ENCODE results near the gene PRR33.
A peak's percentile ranks its signal among the peaks of the same experiment; 100 is the strongest.
"Not testable (repeated sequence)": the region's sequence is repeated elsewhere in the genome, so short reads cannot be mapped to it uniquely, and the experiment has no call there.

PRR33 gene

DNA sequence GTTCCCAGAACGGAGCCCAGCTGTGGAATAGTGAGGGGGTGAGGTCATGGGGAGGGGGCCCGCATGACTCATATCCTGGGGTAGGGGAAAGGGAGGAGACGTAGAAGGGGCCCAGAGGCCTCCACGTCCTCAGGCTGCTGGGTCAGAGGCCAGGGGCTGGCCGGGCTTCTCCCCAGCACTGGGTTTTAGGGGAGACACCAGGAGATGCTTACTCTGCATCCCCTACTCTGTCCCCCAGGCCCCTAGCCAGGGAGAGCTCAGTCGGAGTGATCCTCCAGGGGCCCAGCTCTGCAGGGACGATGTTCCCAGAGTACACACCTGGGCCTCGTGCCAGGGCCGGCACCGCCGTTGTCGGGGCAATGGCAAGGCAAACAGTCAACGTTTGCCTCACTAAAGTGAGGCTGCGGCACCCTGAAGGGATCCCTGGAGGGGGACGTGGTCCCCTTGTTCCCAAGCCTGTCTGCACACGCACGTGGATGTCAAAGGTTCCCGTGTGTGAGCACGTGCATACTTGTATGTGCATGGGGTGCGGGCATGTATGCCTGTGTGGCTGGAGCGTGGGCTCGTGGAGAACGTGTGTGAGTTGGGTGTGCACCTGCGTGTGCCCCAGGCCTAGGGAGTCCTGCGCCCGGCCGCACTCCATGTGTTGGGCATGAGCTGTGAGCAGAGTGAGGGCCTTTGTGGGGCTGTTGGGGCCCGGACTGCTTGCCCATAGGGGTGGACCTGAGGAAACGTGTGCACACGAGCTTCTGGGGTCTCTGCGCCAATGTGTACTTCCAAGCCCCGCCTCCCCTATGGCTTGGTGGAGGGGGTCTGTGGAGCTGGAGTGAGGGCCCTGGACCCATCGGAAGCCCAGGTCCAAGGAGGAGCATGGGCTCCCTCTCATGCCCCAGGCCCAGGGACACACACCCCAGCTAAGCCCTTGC, 14.2 kb downstream of the PRR33 start:
- H3K27me3 ChIP-seq: no peaks in the 10 kb centered on the region
- TF ChIP-seq, protein P1, sequence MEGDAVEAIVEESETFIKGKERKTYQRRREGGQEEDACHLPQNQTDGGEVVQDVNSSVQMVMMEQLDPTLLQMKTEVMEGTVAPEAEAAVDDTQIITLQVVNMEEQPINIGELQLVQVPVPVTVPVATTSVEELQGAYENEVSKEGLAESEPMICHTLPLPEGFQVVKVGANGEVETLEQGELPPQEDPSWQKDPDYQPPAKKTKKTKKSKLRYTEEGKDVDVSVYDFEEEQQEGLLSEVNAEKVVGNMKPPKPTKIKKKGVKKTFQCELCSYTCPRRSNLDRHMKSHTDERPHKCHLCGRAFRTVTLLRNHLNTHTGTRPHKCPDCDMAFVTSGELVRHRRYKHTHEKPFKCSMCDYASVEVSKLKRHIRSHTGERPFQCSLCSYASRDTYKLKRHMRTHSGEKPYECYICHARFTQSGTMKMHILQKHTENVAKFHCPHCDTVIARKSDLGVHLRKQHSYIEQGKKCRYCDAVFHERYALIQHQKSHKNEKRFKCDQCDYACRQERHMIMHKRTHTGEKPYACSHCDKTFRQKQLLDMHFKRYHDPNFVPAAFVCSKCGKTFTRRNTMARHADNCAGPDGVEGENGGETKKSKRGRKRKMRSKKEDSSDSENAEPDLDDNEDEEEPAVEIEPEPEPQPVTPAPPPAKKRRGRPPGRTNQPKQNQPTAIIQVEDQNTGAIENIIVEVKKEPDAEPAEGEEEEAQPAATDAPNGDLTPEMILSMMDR (IDR thresholded peaks at IDR 0.05; ENCODE audit: low read depth, low read length): no peak
- DNase-seq: peak; percentile 54
- H3K9me3 ChIP-seq: no peaks in the 10 kb centered on the region
- no peak overlapping the region for H3K4me3 ChIP-seq (ENCODE audit: low read depth, low read length)
- no peaks in the 10 kb centered on the region for H3K36me3 ChIP-seq
- H3K4me1 ChIP-seq: peaks cover 10% of the 10 kb centered on the region

DNA sequence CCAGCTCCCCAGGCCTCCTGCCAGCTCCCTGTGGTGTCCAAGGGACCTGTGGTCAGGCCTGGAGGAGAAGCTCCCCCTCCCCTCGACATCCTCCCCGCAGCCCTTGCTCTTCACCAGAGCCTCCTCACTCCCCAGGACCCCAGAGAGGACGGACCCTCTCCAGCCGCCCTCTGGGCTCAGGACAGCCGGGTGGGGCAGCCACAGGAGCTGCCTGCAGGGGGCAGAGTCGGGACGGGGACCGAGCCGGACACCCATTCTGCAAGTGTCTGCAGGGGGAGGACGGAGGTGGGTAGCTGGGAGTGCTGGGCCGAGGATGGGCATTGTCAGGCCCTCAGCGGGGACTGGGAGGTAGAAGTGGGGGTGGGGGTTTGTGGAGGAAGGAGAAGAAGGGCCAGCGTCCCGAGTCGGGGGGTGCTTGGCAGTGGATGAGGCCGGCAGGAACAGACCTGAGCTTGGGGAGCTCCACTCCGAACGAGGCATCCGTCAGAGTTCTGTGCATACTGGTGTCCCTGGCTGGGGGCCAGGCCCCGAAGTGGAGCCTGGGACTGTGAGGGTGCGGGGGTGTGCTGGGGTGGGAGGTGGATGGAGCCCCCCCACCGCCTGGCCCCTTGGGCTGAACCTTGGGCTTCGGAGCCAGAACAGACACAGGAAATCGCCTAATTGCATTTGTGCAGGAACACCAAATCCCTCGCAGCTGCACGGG, 15.2 kb downstream of the PRR33 start:
- Histone ChIP-seq H3K4me3 (ENCODE audit: low read depth, low read length) (peak overlapping the region; percentile 11), H3K27me3 (no peaks in the 10 kb centered on the region), H3K9me3 (no peaks in the 10 kb centered on the region), H3K4me1 (peaks cover 6% of the 10 kb centered on the region), H3K36me3 (no peaks in the 10 kb centered on the region)
- peak; percentile 78 for DNase-seq
- TF ChIP-seq, protein P1 (IDR thresholded peaks at IDR 0.05; ENCODE audit: low read depth, low read length): peak; percentile 64

DNA sequence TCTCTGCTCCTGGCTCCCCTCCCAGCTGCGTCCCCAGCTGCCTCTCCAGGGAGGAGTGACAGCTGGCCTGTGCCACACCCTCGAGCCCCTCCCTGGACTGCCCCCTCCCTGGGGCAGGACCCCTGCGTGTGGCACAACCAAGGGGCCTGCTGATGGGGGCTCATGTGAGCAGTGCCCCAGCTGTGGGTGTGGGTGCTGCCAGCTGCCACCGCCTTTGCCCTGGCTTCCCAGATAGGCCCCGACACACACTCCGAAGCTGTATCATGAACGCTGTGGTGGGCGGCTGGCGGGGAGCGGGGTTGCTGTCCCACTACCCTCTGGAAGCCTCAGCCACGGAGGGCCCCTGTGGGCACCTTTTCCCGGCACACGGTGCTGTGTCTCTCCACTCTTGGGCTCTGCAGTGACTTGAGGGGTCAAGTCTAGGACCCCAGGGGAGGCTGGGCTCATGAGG, 15.8 kb downstream of the PRR33 start:
- peak; percentile 19 for DNase-seq
- not testable (repeated sequence) for H3K9me3 ChIP-seq; H3K36me3 ChIP-seq; H3K4me1 ChIP-seq; H3K27me3 ChIP-seq; H3K4me3 ChIP-seq (ENCODE audit: low read depth, low read length)

DNA sequence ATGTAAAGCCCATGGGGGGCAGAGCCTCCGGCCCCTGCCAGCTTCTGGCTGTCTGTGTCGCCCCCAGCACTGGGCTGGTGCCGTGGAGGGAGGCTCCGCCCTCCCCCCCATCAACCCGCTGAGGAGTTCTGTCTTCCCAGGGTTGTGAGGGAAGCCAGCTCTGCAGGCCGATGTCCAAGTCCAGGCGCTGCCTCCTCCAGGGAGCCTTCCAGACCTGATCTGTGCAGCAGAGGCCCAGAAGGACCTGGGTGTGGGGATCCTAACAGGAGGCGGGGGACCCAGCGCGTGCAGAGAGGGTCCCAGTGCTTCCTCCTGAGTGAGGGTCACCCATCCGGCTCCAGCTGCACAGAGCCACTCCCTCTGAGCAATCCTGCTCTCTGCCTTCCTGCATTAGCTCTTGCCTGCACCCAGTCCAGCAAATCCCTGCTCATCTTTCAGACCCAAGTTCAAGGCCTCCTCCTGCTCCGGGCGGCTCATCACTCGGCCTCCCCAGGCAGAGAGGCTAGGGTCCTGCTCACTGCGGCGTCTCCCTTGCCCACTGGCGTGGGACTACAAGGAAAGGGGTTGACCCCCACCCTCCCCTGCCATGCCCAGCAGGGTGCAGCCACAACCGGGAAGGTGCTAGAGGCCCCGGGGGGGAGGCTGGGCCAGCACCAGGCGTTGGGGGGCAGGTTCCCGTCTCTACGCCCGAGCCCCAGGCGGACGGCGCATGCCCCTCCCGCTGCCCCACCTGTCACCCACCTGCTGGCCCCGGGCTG, 16.4 kb downstream of the PRR33 start:
- Histone ChIP-seq H3K9me3 (no peaks in the 10 kb centered on the region), H3K27me3 (no peaks in the 10 kb centered on the region), H3K4me1 (peaks cover 6% of the 10 kb centered on the region), H3K36me3 (no peaks in the 10 kb centered on the region), H3K4me3 (ENCODE audit: low read depth, low read length) (no peak overlapping the region)
- TF ChIP-seq, protein P1 (IDR thresholded peaks at IDR 0.05; ENCODE audit: low read depth, low read length): no peak
- peak; percentile 18 for DNase-seq

DNA sequence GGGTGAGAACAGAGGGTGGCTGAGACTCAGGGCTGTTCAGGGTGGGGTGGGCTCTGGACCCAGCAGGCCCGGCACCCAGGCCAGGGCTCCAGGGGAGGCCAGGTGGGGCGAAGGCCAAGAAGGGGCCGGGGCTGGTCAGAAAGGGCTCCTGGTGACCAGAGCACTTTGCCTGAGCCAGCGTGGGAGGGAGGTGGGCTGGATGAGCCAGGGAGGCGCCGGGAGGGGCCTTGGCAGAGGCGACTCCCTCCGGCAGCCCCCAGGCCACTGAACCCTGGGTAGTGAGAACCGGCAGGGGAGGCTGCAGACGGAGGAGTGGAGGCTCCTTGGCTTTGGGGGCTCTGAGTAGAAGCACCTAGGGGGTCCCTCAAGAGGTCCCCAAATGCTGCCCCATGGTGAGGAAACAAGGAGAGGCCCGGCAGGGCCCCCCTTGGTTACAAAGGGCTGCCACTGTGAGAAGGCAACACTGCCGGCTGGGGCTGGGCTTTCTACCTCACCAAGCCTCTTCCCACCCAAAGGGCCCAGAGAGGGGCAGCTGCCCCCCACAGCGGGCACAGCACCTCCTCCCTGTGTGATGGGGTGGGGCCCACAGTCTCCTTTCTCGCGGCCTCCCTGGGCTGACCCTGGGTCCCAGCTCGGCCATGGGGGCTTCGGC, 17.1 kb downstream of the PRR33 start:
- H3K27me3 ChIP-seq, H3K4me1 ChIP-seq: not testable (repeated sequence)

DNA sequence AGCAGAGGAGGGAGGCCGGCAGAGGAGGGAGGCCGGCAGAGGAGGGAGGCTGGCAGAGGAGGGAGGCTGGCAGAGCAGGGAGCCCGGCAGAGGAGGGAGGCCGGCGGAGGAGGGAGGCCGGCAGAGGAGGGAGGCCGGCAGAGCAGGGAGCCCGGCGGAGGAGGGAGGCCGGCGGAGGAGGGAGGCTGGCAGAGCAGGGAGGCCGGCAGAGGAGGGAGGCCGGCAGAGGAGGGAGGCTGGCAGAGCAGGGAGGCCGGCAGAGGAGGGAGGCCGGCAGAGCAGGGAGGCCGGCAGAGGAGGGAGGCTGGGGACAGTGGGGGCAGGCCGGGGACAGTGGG, 17.9 kb downstream of the PRR33 start:
- not testable (repeated sequence) for H3K9me3 ChIP-seq; H3K27me3 ChIP-seq; DNase-seq; H3K4me3 ChIP-seq (ENCODE audit: low read depth, low read length); H3K4me1 ChIP-seq; H3K36me3 ChIP-seq

More for the DNA sequence above, 17.1 kb downstream of the PRR33 start:
- not testable (repeated sequence) for H3K36me3 ChIP-seq; H3K9me3 ChIP-seq; H3K4me3 ChIP-seq (ENCODE audit: low read depth, low read length)
- peak; percentile 5 for DNase-seq

DNA sequence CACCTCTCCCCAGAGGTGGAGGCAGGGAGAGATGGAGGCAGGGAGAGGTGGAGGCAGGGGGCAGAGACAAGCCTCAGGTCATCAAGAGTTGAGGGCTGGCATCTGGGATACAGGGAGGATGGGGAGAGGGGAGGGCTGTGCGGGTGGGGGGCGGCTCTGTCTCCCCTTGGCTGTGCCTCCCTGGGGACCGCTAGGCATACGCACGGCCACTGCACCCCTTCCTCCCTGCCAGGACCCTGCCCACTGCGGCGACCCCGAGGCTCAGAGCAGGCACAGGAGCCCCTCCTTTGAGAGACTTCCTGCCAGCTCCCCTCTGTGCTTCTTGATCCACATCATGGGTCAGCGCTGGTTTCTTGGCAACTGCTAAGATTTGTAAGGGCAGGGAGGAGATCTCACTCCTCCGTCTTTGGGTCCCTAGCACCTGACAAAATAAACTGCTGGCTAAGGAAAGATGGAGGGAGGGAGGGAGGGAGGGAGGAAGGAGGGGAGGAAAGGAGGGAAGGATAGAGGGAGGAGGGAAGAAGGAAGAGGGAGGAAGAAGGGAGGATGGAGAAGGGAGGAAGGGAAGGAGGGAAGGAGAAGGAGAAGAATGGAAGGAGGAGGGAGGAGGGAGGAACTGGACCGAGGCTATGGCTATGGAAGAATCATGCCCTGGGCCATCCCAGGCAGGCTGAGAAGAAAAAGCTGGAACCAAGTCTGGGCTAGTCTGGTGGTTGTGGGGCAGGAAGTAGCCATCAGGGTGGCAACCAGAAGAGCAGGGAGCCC, 18.5 kb downstream of the PRR33 start:
- H3K27me3 ChIP-seq: no peaks in the 10 kb centered on the region
- no peak for DNase-seq
- no peak overlapping the region for H3K4me3 ChIP-seq (ENCODE audit: low read depth, low read length)
- H3K9me3 ChIP-seq: no peaks in the 10 kb centered on the region
- H3K4me1 ChIP-seq: peaks cover 6% of the 10 kb centered on the region
- H3K36me3 ChIP-seq: no peaks in the 10 kb centered on the region
- TF ChIP-seq, protein P1 (IDR thresholded peaks at IDR 0.05; ENCODE audit: low read depth, low read length): no peak
